ENCODE results near the gene CD22.

The CD22 gene

GRCh38 chr19:35296644-35297514 is 32.1 kb upstream of the CD22 start:
- no peak for DNase-seq

DNA sequence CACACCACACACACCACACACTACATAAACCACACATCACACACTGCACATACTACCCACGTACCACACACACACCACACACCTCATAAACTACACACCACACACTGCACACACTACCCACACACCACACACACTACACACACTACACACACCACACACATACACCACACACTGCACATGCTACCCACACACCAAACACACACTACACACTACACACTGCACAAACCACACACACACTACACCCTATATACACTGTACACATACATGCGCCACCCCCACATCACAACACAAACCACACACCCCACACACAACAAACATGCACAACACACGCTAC is 31.5 kb upstream of the CD22 start:
- no peak for DNase-seq

DNA sequence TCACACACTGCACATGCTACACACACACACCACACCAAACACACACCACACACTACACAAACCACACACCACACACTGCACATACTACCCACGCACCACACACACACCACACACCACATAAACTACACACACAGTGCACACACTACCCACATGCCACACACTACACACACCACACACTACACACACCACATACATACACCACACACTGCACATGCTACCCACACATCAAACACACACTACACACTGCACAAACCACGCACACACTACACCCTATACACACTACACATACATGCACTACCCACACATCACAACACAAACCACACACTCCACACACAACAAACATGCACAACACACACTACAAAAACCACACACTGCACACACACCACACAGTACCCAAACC is 31.1 kb upstream of the CD22 start:
- no peak for DNase-seq

DNA sequence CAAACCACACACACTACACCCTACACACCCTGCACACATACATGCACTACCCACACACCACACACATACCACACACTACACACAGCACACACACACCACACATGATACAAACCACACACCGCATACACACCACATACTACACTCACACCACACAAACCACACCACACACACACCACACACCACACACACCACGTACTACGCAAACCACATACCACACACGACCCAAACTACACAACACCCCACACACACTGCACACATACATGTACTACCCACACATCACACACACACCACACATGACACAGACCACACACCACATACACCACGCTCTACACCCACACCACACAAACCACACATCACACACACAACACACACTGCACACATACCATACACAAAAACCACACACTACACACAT is 30.4 kb upstream of the CD22 start:
- DNase-seq: no peak

DNA sequence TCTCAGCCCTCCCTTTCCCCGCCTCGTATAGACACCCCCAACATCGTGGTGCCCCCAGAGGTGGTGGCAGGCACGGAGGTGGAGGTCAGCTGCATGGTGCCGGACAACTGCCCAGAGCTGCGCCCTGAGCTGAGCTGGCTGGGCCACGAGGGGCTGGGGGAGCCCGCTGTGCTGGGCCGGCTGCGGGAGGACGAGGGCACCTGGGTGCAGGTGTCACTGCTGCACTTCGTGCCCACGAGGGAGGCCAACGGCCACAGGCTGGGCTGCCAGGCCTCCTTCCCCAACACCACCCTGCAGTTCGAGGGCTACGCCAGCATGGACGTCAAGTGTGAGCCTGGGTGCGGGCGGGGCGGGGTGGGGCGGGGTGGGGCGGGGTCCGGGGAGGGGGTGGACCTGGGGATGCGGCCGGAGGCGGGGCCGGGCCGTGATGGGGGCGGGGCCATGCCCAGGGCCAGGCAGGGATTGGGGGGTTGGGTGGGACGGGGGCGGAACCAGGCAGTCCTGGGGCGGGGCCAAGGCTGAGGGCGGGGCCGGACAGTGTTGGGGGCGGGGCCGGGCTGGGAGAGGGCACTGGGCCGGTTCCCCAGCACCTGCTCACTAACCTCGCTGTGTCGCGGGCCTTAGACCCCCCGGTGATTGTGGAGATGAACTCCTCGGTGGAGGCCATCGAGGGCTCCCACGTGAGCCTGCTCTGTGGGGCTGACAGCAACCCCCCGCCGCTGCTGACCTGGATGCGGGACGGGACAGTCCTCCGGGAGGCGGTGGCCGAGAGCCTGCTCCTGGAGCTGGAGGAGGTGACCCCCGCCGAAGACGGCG is 29.3 kb upstream of the CD22 start:
- no peak for DNase-seq

DNA sequence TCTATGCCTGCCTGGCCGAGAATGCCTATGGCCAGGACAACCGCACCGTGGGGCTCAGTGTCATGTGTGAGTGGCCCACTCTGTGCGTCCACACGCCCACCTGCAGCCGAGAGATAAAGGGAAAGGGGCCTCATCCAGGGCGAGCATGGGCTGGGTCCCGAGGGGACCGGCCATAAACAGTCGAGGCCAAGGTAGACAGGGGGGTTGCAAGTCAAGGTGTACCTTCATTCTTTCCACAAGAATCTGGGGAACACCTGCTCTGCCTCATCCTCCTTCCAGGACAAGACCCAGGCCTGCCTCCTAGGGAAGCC is 28.7 kb upstream of the CD22 start:
- no peak for DNase-seq

- no peak for DNase-seq
Measured at GRCh38 chr19:35301961-35302360, 27.0 kb upstream of the CD22 start.

DNA sequence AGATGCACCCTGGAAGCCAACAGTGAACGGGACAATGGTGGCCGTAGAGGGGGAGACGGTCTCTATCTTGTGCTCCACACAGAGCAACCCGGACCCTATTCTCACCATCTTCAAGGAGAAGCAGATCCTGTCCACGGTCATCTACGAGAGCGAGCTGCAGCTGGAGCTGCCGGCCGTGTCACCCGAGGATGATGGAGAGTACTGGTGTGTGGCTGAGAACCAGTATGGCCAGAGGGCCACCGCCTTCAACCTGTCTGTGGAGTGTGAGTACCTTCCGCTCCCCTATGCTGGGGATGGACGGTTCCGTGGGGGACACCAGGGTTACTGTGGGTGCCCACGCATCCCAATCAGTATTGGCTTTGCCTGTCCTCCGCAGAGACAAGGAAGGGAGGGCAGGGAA is 26.5 kb upstream of the CD22 start:
- DNase-seq: no peak

DNA sequence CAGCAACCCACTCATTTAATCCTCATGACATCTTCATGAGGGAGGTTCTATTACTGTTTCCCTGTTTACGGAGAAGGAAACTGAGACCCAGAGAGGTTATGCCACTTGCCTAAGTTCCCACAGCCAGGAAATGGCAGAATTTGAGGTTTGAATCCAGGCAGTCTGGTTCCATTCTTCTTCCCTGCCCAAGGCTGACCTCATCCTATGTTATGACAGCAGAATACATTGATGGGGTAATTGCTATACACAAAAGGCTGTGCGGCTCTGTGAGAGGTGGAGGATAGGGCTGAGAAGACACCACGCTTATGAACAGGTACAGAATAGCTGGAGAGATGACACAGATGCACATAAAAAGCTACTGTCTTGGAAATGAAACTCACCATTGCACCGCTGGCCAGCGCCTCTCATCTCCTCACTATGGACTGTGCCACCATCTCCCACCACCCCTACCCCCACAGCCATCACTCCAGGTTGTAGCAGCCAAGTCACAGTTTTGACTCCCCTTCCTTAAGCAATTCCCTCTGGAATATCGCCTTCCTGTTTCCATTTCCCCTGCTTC is 25.6 kb upstream of the CD22 start:
- DNase-seq: no peak

DNA sequence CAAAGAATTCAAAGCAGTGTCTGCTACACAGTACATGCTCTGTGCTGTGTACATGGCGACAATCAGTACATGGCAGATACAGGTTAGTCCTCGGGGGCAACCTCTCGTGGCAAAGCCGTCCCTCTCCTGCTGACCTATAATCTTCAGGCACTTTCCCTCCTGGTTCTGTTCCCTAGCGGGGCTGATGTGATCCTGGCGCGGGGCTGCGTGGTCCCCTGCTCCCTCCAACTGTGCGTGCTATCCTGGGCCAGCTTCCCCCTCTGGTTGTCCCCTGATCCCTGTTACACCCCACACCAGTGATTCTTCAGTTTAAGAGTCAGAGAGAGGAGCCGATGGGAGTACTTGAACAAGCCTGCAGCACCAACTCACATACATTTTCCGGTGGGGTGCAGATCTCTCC is 25.0 kb upstream of the CD22 start:
- no peak for DNase-seq

DNA sequence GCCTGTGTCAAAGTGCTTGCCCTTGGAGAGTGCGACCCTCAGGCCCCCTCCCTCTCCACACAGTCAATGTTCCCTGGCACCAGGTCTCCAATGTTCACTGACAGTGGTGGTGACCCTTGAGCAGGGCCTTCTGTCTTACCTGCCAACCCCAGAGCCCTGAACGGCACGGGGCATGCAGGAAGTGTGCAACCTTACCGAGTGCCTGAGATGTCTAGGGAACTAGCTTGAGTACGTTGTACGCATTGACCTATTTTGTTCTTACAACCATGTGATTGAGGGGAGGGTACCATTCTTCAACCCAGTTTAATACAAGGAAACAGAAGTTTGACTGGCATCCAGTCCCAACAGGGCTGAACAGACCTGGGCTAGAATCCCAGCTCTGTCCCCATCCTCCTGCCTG is 23.8 kb upstream of the CD22 start:
- no peak for DNase-seq

DNA sequence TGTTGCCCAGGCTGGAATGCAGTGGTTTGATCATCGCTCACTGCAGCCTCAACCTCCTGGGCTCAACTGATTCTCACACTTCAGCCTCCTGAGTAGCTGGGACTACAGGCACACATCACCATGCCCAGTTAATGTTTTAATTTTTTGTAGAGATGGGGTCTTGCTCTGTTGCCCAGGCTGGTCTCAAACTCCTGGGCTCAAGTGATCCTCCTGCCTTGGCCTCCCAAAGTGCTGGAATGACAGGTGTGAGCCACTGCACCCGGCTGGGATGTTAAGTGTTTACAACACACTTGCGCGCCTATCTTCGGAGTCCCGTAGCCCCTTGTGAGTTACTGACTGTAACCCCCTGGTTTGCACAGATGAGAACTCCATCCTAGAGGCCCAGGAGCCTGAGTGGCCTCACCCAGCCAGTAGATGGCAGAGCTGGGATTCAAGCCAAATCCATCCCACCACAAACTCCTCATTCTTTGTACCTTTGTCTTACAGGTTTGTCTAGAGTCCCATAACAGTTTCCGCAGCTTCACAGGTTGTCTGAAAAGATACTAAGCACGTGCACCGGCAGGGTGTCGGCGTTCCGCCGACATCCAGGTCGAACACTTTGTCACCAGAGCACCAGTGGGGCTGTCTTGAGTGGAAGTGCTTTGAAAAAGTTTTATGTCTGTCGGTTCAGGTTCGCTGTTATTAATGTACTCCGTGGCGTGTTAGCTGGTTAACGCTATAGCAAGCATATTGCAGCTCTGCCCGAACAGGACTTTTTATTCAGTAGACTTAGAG is 22.3 kb upstream of the CD22 start:
- DNase-seq: no peak

DNA sequence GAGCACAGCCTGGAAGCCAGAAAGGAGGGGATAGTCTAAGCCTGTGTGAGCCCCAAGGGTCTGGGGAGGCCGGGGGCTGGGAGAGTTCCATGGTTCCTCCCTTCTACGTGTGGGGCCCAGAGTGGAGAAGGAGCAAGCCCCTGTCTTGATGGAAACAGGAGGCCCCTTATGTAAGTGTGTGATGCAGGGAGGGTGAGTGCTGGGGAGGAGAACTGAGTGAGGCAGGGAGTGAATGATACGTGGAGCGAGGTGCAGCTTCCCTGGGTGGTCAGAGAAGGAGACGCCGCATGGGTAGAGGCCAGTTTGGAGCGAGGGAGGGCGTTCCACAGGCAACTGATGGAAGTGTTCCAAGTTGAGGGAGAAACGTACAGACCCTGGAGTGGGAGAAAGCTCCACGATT is 21.1 kb upstream of the CD22 start:
- no peak for DNase-seq

DNA sequence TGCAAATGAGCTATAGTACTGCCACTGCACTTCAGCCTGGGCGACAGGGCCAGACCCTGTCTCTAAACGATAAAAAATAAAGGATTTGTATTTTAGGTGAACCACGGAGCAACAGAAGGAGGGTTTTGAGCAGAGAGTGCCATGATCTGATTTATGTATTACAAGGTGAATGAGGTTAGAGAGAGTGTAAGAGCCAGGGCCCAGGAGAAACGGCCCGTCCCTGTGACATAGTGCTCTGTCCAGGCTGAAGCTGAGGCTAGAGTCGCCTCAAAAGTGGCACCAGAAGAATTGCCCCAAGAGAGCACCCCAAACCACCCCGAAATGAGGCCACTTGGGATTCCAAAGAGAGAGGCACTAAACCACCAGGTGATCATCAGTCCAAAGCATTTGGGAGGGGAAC is 20.1 kb upstream of the CD22 start:
- no peak for DNase-seq

GRCh38 chr19:35309481-35310279 is 19.3 kb upstream of the CD22 start:
- no peak for DNase-seq

- DNase-seq: no peak
Measured at GRCh38 chr19:35310331-35310730, 18.7 kb upstream of the CD22 start.

GRCh38 chr19:35310811-35311465 is 18.0 kb upstream of the CD22 start:
- no peak for DNase-seq

GRCh38 chr19:35311901-35312665 is 16.9 kb upstream of the CD22 start:
- no peak for DNase-seq

GRCh38 chr19:35313587-35313986 is 15.4 kb upstream of the CD22 start:
- no peak for DNase-seq

- no peak for DNase-seq
Measured at GRCh38 chr19:35314031-35314430, 15.0 kb upstream of the CD22 start.

GRCh38 chr19:35314858-35315470 is 14.0 kb upstream of the CD22 start:
- no peak for DNase-seq

Measured in stimulated activated CD4-positive, alpha-beta T cell treated with anti-CD3 and anti-CD28 coated beads, Interleukin-4, amount 100 ng/mL, for 4 hours (primary cell).